Activated B cell treated with CpG ODN at 0.5 μM for 24 hours (primary cell): Measurements from ENCODE around the gene WDR54. TPM values are rescaled to one million over a fixed set of nuclear protein-coding genes. Genes with fewer than 3 reads are reported as not detected.

Experiments
- ATAC-seq: fragments of 200-7000 bp; cut with Tn5 transposase; one replicate; pipeline ENCODE4 v1.10.0; 2021; ENCODE audit warnings: low read depth, mild to moderate bottlenecking, moderate library complexity
- CTCF ChIA-PET: fragments of 350-600 bp; sonication (Branson Sonifier 250); formaldehyde crosslinking; loops from one replicate; lab custom pipeline; 2021; ENCODE audit warnings: antibody characterized with exemption; lab: Charles Lee
- POLR2A ChIA-PET: fragments of 350-600 bp; sonication (Branson Sonifier 250); formaldehyde crosslinking; loops from one replicate; lab custom pipeline; 2021; ENCODE audit warnings: antibody characterized with exemption; lab: Charles Lee
- DNase-seq: peaks from one replicate; pipeline ENCODE4 v3.0.0; 2022
- H3K27ac Mint-ChIP-seq: one replicate; pipeline ENCODE4 v1.8.0; 2020; ENCODE audit warnings: mixed read lengths
- H3K27me3 Mint-ChIP-seq: one replicate; pipeline ENCODE4 v1.8.0; 2021; ENCODE audit warnings: mixed read lengths
- H3K36me3 Mint-ChIP-seq: one replicate; pipeline ENCODE4 v1.8.0; 2021; ENCODE audit warnings: low read depth, mixed read lengths
- H3K4me1 Mint-ChIP-seq: one replicate; pipeline ENCODE4 v1.8.0; 2021; ENCODE audit warnings: mixed read lengths
- H3K4me3 Mint-ChIP-seq: one replicate; pipeline ENCODE4 v1.8.0; 2020; ENCODE audit warnings: mild to moderate bottlenecking, mixed read lengths
- H3K9me3 Mint-ChIP-seq: one replicate; pipeline ENCODE4 v1.8.0; 2020; ENCODE audit warnings: mixed read lengths
- intact Hi-C: fragments of 100-400 bp; cut with micrococcal nuclease; formaldehyde crosslinking; loops from one replicate; pipeline ENCODE4 v1.15.1; 2024
- total RNA-seq: library from RNA; stranded (reverse); gene quantifications from 2 replicates; pipeline ENCODE4 v1.2.3, GENCODE V29; 2022
- TF ChIP-seq, protein P1 (sequence below): fragments of 200-600 bp; IDR thresholded peaks from one replicate; pipeline ENCODE4 v1.8.0; 2022; ENCODE audit warnings: antibody characterized with exemption, mild to moderate bottlenecking

WDR54 gene
- total RNA-seq, 1 donor from 2014 or later, result 32.3 TPM

DNA sequence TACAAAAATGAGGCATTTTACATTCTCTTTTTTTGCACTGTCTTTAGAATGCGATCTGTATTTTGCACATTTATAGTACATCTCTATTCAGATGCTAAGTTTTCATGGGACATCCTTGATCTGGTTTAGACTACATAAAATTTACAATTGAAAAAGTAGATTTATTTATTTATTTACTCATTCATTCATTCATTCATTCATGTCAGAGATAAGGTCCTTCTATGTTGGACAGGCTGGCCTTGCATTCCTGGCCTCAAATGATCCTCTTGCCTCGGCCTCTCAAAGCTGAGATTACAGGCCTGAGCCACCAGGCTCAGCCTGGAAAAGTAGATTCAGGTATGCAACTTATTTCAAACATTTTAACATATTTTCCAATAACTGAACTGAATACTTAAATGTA lies 25.4 kb upstream of the WDR54 start:
- intact Hi-C loops, result no loop called here
- H3K4me3 Mint-ChIP-seq, result no peak overlapping the region

DNA sequence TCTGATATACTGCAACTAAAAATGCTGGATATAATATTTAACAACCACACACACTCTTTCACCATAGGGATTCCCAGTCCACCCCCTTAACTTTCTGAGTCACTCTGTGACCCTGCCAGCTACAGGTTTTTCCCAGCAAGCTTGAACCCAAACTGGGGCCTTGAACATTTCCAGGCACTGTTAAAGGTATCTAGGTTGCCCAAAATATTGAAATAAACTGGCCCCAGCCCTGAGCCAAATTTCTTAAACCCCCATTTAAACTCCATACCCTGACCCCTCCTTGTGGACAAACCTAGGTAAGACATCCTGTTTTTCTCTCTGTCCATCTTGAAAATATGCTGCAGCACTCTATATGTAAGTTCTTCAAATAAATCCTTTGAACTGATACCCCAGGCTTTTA lies 21.7 kb upstream of the WDR54 start:
- POLR2A ChIA-PET, result interaction anchor here (1.1 kb wide), 1 partner anchor 9 kb away, joined by 3 read pairs; no protein-coding TSS in a partner anchor
- CTCF ChIA-PET, result interaction anchor here (1.8 kb wide), 1 partner anchor 14 kb away, joined by 9 read pairs; no protein-coding TSS in a partner anchor
- DNase-seq (no peak), ATAC-seq (peak; percentile 87)
- no peak overlapping the region for H3K4me3 Mint-ChIP-seq
- intact Hi-C loops, result no loop called here
- TF ChIP-seq, protein P1, sequence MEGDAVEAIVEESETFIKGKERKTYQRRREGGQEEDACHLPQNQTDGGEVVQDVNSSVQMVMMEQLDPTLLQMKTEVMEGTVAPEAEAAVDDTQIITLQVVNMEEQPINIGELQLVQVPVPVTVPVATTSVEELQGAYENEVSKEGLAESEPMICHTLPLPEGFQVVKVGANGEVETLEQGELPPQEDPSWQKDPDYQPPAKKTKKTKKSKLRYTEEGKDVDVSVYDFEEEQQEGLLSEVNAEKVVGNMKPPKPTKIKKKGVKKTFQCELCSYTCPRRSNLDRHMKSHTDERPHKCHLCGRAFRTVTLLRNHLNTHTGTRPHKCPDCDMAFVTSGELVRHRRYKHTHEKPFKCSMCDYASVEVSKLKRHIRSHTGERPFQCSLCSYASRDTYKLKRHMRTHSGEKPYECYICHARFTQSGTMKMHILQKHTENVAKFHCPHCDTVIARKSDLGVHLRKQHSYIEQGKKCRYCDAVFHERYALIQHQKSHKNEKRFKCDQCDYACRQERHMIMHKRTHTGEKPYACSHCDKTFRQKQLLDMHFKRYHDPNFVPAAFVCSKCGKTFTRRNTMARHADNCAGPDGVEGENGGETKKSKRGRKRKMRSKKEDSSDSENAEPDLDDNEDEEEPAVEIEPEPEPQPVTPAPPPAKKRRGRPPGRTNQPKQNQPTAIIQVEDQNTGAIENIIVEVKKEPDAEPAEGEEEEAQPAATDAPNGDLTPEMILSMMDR, result no peak
- no peaks in the 10 kb centered on the region for H3K36me3 Mint-ChIP-seq
- no peaks in the 10 kb centered on the region for H3K9me3 Mint-ChIP-seq
- H3K27ac Mint-ChIP-seq, result no peak overlapping the region
- peaks cover 4% of the 10 kb centered on the region for H3K27me3 Mint-ChIP-seq
- H3K4me1 Mint-ChIP-seq, result no peaks in the 10 kb centered on the region

More for the DNA sequence above, 25.4 kb upstream of the WDR54 start:
- no peak for ATAC-seq
- ChIA-PET POLR2A (no interaction called here), CTCF (no interaction called here)
- TF ChIP-seq, protein P1, result no peak
- Mint-ChIP-seq H3K27ac (no peak overlapping the region), H3K9me3 (no peaks in the 10 kb centered on the region), H3K4me1 (peaks cover 6% of the 10 kb centered on the region), H3K27me3 (peaks cover 4% of the 10 kb centered on the region), H3K36me3 (peaks cover 5% of the 10 kb centered on the region)
- DNase-seq, result no peak

DNA sequence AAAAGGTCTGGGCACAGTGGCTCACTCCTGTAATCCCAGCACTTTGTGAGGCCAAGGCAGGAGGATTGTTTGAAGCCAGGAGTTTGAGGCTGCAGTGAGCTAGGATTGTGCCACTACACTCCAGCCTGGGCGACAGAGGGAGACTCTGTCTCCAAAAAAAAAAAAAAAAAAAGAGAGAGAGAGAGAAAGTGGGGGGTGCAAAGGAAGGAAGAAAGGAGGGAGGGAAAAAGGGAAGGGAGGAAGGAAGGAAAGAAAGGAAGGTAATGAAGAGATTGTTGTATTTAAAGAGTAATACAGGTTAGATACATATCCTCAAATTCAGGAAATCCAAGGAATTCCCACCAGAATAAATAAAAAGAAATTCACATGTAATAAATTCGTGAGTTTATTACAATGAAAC lies 19.6 kb upstream of the WDR54 start:
- TF ChIP-seq, protein P1, result no peak
- intact Hi-C loops, result no loop called here
- ChIA-PET POLR2A (no interaction called here), CTCF (interaction anchor here (1.0 to 1.9 kb wide), 3 partner anchors 11 to 53 kb away, joined by 3 to 9 read pairs (median 3); partner anchors contain the start of gene INO80B)
- Mint-ChIP-seq H3K9me3 (no peaks in the 10 kb centered on the region), H3K36me3 (no peaks in the 10 kb centered on the region), H3K27ac (no peak overlapping the region), H3K4me1 (peaks cover 7% of the 10 kb centered on the region), H3K4me3 (no peak overlapping the region), H3K27me3 (no peaks in the 10 kb centered on the region)
- DNase-seq (no peak), ATAC-seq (no peak)

DNA sequence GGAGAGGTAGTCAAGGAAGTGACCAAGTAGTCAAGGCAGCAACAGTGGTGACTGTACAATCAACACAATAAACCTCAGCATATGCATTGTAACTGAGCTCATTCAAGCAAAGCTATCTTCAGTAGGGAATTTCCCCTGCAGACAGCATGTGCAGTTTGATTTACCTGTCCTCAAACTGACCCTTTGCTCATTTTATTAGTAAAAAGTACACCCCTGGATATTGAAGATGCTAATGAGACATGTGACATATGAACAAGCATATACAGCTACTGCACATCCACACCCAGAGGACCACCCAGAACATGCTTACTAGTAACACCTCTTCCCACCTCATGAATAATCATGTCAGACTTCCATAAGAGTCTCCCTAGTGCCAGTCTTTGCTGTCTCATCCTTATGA lies 15.5 kb upstream of the WDR54 start:
- intact Hi-C loops, result no loop called here
- Mint-ChIP-seq H3K36me3 (no peaks in the 10 kb centered on the region), H3K27ac (no peak overlapping the region), H3K9me3 (no peaks in the 10 kb centered on the region), H3K4me1 (peaks cover 7% of the 10 kb centered on the region), H3K27me3 (peaks cover 4% of the 10 kb centered on the region), H3K4me3 (no peak overlapping the region)
- CTCF ChIA-PET, result no interaction called here
- ATAC-seq (peak; percentile 81), DNase-seq (no peak)
- TF ChIP-seq, protein P1, result no peak
- POLR2A ChIA-PET, result interaction anchor here (0.7 to 1.7 kb wide), 3 partner anchors 9 to 95 kb away, joined by 3 to 5 read pairs (median 3); partner anchors contain the start of genes C2orf81 and WDR54

DNA sequence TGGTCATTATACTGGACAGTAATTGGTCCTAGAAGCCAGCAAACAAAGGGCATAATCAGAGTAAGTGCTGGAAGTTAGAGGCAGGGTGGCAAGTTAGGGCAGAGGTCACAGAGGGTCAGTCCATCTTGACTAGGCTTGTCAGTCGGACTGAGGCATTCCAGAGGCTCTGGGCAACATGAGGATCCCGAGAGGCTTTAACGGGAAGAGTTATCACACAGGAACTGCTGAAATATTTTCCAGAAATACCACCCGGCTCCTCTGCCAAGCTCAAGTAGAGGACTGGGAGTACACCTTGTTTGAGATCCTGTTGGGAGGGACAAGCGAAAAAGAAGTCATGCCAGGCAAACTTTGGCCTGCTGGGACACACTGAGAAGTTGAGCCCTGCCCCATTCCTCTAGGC lies 13.8 kb upstream of the WDR54 start:
- intact Hi-C loops, result no loop called here
- H3K27me3 Mint-ChIP-seq, result peaks cover 4% of the 10 kb centered on the region
- TF ChIP-seq, protein P1, result no peak
- H3K36me3 Mint-ChIP-seq, result no peaks in the 10 kb centered on the region
- no peak overlapping the region for H3K4me3 Mint-ChIP-seq
- no peak overlapping the region for H3K27ac Mint-ChIP-seq
- CTCF ChIA-PET, result no interaction called here
- DNase-seq (no peak), ATAC-seq (no peak)
- peaks cover 7% of the 10 kb centered on the region for H3K4me1 Mint-ChIP-seq
- POLR2A ChIA-PET, result no interaction called here
- no peaks in the 10 kb centered on the region for H3K9me3 Mint-ChIP-seq
